Spleen (tissue), 7 donors: Measurements from ENCODE around the gene KCP.
A peak's percentile ranks its signal among the peaks of the same experiment; 100 is the strongest.

Experiments used
- POLR2A ChIP-seq, 3 donors: fragments of 450-650 bp; IDR thresholded peaks; one replicate each; pipeline ENCODE4 v1.5.1; 2017; ENCODE audit warnings: antibody characterized with exemption in 3 of 3, mild to moderate bottlenecking in 1 of 3
- POLR2AphosphoS5 ChIP-seq, 3 donors: sonication (generic); formaldehyde crosslinking; IDR thresholded peaks; one replicate each; pipeline ENCODE4 v1.5.1; 2017; ENCODE audit warnings: antibody characterized with exemption in 3 of 3
- TF ChIP-seq, protein P1 (sequence below), 11 experiments: fragments of 200-600 bp in 7 of 11; fragments of 450-650 bp in 4 of 11; sonication (generic) in 4 of 11; IDR thresholded peaks in 8 of 11; conservative IDR thresholded peaks in 3 of 11; 1 replicate in 7 of 11; 2 replicates in 4 of 11; pipeline versions ENCODE4 v1.4.0 to v1.8.0; 2016 to 2021; ENCODE audit warnings: antibody characterized with exemption in 11 of 11, inconsistent platforms in 4 of 11, mild to moderate bottlenecking in 1 of 11
- donor health status: DM: no; HTN: no; CAD: no; lungs with moderate emphysema.
- donor health status: DM: no; HTN: no; CAD: no.
- donor health status: DM: no; HTN: no; CAD: no.

- TF ChIP-seq, protein P1, sequence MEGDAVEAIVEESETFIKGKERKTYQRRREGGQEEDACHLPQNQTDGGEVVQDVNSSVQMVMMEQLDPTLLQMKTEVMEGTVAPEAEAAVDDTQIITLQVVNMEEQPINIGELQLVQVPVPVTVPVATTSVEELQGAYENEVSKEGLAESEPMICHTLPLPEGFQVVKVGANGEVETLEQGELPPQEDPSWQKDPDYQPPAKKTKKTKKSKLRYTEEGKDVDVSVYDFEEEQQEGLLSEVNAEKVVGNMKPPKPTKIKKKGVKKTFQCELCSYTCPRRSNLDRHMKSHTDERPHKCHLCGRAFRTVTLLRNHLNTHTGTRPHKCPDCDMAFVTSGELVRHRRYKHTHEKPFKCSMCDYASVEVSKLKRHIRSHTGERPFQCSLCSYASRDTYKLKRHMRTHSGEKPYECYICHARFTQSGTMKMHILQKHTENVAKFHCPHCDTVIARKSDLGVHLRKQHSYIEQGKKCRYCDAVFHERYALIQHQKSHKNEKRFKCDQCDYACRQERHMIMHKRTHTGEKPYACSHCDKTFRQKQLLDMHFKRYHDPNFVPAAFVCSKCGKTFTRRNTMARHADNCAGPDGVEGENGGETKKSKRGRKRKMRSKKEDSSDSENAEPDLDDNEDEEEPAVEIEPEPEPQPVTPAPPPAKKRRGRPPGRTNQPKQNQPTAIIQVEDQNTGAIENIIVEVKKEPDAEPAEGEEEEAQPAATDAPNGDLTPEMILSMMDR (IDR thresholded peaks at IDR 0.05 in 8 of 11, conservative IDR thresholded peaks at IDR 0.05 in 3 of 11): no peak
- TF ChIP-seq POLR2A (IDR thresholded peaks at IDR 0.05) (no peak), POLR2AphosphoS5 (IDR thresholded peaks at IDR 0.05) (peak in 2 of 3 donors; percentile 5 to 54)
These were observed 28.8 kb upstream of the KCP start for GRCh38 chr7:128939075-128939860.
